Activated CD4-positive, alpha-beta memory T cell treated with anti-CD3 and anti-CD28 coated beads, Interleukin-2, amount 10 ng/mL, durations not matched to agents 7 days and 5 days (primary cell): ENCODE measurements around the gene PXDN. TPM values are rescaled to one million over a fixed set of nuclear protein-coding genes. Genes with fewer than 3 reads are reported as not detected.

ENCODE experiments used
- CTCF ChIA-PET: fragments of 350-600 bp; sonication (Branson Sonifier 250); formaldehyde crosslinking; loops from one replicate; lab custom pipeline; 2021; ENCODE audit warnings: antibody characterized with exemption, inconsistent platforms; lab: Charles Lee
- POLR2A ChIA-PET: fragments of 350-600 bp; sonication (Branson Sonifier 250); formaldehyde crosslinking; loops from one replicate; lab custom pipeline; 2021; ENCODE audit warnings: antibody characterized with exemption; lab: Charles Lee
- DNase-seq: peaks from one replicate; pipeline ENCODE4 v3.0.0-alpha.2; 2020
- H3K27ac Mint-ChIP-seq: one replicate; pipeline ENCODE4 v1.8.0; 2021; ENCODE audit warnings: mild to moderate bottlenecking, mixed read lengths
- H3K27me3 Mint-ChIP-seq: one replicate; pipeline ENCODE4 v1.8.0; 2021; ENCODE audit warnings: mixed read lengths
- H3K36me3 Mint-ChIP-seq: one replicate; pipeline ENCODE4 v1.8.0; 2021; ENCODE audit warnings: low read depth, mixed read lengths
- H3K4me1 Mint-ChIP-seq: one replicate; pipeline ENCODE4 v1.8.0; 2021; ENCODE audit warnings: mixed read lengths
- H3K4me3 Mint-ChIP-seq: one replicate; pipeline ENCODE4 v1.8.0; 2021; ENCODE audit warnings: mild to moderate bottlenecking, mixed read lengths
- H3K9me3 Mint-ChIP-seq: one replicate; pipeline ENCODE4 v1.8.0; 2021; ENCODE audit warnings: mixed read lengths
- total RNA-seq, 2 experiments: library from RNA; stranded (reverse); gene quantifications; one replicate each; pipeline ENCODE4 v1.2.3, GENCODE V29; 2021

PXDN gene
- total RNA-seq, 2 experiments from 2014 or later, result not detected

- DNase-seq, result no peak
- Mint-ChIP-seq H3K4me1 (no peaks in the 10 kb centered on the region), H3K9me3 (no peaks in the 10 kb centered on the region), H3K27me3 (no peaks in the 10 kb centered on the region), H3K4me3 (no peak overlapping the region), H3K36me3 (no peaks in the 10 kb centered on the region), H3K27ac (no peak overlapping the region)
- CTCF ChIA-PET, result no interaction called here
- POLR2A ChIA-PET, result no interaction called here
These were observed 68.7 kb downstream of the PXDN start for GRCh38 chr2:1675633-1676032.

DNA sequence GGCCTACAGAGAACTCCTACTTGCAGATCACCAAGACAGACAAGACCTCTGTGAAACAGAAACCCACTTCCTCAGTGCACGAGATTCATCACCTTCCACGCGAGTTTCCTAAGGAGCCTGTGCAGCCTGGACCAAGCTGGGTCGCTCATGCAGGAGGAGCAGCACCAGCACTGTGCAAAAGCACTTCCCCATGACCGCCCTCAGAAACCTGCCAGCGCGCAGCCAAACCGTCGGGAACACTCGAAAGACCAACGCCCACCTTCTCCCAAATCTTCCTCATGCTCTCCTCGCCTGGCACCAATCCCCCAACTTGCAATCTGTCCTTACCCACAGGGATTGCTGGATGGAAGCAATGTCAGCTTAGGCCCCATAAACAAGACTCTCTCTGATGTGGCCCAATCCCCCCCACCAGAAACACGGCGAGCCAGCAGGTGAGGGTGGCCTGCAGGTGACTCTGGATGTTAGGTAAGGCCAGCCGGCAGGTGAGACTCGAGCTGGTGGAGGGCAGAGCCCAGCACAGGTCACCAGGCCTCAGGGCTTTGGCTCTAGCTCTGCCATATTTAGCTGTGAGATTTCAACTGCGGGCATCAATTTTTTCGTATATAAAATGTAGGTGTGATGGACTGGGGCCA lies 69.4 kb downstream of the PXDN start:
- no peak for DNase-seq
- no peaks in the 10 kb centered on the region for H3K9me3 Mint-ChIP-seq
- H3K36me3 Mint-ChIP-seq, result no peaks in the 10 kb centered on the region
- ChIA-PET POLR2A (no interaction called here), CTCF (no interaction called here)
- H3K27me3 Mint-ChIP-seq, result no peaks in the 10 kb centered on the region
- H3K4me3 Mint-ChIP-seq, result no peak overlapping the region
- no peak overlapping the region for H3K27ac Mint-ChIP-seq
- H3K4me1 Mint-ChIP-seq, result no peaks in the 10 kb centered on the region

DNA sequence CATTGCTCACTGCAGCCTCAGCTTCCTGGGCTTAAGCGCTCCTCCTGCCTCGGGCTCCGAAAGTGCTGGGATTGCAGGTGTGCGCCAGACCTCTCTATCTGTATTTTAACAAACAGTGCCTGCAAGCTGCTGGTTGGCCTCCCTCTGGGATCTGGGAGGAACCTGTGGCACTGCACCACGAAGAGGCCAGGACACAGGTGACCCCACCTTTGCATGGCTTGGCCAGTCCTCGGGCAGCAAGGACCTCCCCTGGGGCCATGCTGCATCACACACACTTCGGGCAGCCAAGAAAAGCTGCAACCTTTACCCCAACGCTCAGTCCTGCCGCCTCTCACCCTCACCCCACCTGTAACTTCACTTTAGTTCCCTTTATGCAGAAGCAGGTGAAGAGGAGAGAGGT lies 70.0 kb downstream of the PXDN start:
- POLR2A ChIA-PET, result no interaction called here
- no peaks in the 10 kb centered on the region for H3K4me1 Mint-ChIP-seq

GRCh38 chr2:1673160-1673944 lies 71.0 kb downstream of the PXDN start:
- ChIA-PET POLR2A (no interaction called here), CTCF (no interaction called here)
- Mint-ChIP-seq H3K36me3 (no peaks in the 10 kb centered on the region), H3K9me3 (no peaks in the 10 kb centered on the region), H3K4me1 (no peaks in the 10 kb centered on the region), H3K27me3 (no peaks in the 10 kb centered on the region), H3K27ac (no peak overlapping the region), H3K4me3 (no peak overlapping the region)
- DNase-seq, result no peak

More for the DNA sequence above, 70.0 kb downstream of the PXDN start:
- no peak for DNase-seq
- H3K9me3 Mint-ChIP-seq, result no peaks in the 10 kb centered on the region
- H3K27ac Mint-ChIP-seq, result no peak overlapping the region
- CTCF ChIA-PET, result no interaction called here
- no peak overlapping the region for H3K4me3 Mint-ChIP-seq
- H3K27me3 Mint-ChIP-seq, result no peaks in the 10 kb centered on the region
- no peaks in the 10 kb centered on the region for H3K36me3 Mint-ChIP-seq

DNA sequence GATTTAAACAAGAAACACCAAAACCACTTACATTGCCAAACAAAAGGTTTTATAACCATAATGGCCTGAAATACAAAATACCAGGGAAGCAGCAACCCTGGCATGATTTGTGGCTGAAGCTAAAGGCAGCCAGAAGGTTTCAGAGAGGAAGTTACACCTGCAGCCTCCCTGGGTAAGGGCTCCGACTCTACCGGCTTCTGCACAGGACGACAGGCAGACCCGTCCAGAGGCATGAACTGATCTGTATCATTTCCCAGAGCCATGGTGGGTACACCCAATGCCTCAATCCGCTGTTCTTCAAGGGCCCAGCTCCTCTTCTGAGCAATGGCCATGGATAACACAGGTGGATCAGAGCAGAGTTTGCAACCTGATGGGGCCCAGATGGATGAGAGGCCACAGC lies 71.6 kb downstream of the PXDN start:
- Mint-ChIP-seq H3K9me3 (no peaks in the 10 kb centered on the region), H3K36me3 (no peaks in the 10 kb centered on the region), H3K27me3 (no peaks in the 10 kb centered on the region), H3K27ac (no peak overlapping the region), H3K4me1 (no peaks in the 10 kb centered on the region), H3K4me3 (no peak overlapping the region)
- ChIA-PET CTCF (interaction anchor here (0.5 kb wide), 1 partner anchor 739 kb away, joined by 3 read pairs; no protein-coding TSS in a partner anchor), POLR2A (no interaction called here)
- DNase-seq, result no peak

- no peak for DNase-seq
- H3K4me3 Mint-ChIP-seq, result no peak overlapping the region
- H3K36me3 Mint-ChIP-seq, result no peaks in the 10 kb centered on the region
- H3K27ac Mint-ChIP-seq, result no peak overlapping the region
- CTCF ChIA-PET, result no interaction called here
- no peaks in the 10 kb centered on the region for H3K9me3 Mint-ChIP-seq
- no peaks in the 10 kb centered on the region for H3K27me3 Mint-ChIP-seq
- POLR2A ChIA-PET, result no interaction called here
- H3K4me1 Mint-ChIP-seq, result no peaks in the 10 kb centered on the region
These were observed 72.4 kb downstream of the PXDN start for GRCh38 chr2:1671916-1672315.

GRCh38 chr2:1670636-1671035 lies 73.7 kb downstream of the PXDN start:
- Mint-ChIP-seq H3K4me3 (no peak overlapping the region), H3K27me3 (no peaks in the 10 kb centered on the region), H3K36me3 (no peaks in the 10 kb centered on the region), H3K9me3 (no peaks in the 10 kb centered on the region), H3K27ac (no peak overlapping the region), H3K4me1 (no peaks in the 10 kb centered on the region)
- ChIA-PET CTCF (no interaction called here), POLR2A (no interaction called here)
- DNase-seq, result no peak

DNA sequence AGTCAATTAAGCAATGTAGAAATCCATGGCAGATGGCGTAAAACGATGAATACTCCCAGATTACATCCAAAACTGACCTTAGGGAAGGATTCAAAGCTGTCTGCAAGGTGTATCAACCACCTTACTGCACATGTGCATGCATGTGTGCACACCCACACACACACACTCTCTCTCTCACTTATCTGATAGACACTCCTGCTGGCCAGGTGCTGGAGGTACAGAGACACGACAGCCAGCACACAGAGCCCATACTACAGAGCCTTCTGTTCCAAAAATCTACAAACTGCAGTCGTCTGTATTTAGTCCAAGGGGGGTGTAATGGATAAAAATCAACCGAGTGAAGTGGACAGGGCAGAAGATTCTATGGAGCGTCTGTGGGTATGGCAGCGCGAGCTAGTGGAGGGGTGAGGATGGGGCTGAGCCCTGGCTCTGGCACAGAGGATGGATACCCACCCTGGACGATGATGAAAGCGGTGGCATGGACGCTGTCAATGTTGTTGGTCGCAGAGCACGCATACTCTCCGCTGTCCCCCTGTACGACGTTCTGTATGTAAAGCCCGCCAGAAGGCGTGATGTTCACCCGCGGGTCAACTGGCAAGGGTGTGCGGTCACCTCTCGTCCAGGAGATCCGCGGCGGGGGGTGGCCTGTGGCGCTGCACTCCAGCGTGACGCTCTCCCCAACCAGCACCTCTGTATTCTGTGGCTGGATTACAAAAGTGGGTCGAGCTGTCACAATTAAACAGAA lies 78.4 kb downstream of the PXDN start:
- no peak overlapping the region for H3K4me3 Mint-ChIP-seq
- H3K9me3 Mint-ChIP-seq, result no peaks in the 10 kb centered on the region
- no peaks in the 10 kb centered on the region for H3K27me3 Mint-ChIP-seq
- ChIA-PET CTCF (no interaction called here), POLR2A (no interaction called here)
- no peaks in the 10 kb centered on the region for H3K4me1 Mint-ChIP-seq
- no peak for DNase-seq
- H3K27ac Mint-ChIP-seq, result no peak overlapping the region
- H3K36me3 Mint-ChIP-seq, result no peaks in the 10 kb centered on the region

- H3K9me3 Mint-ChIP-seq, result no peaks in the 10 kb centered on the region
- H3K36me3 Mint-ChIP-seq, result no peaks in the 10 kb centered on the region
- no peak overlapping the region for H3K4me3 Mint-ChIP-seq
- ChIA-PET POLR2A (no interaction called here), CTCF (no interaction called here)
- no peaks in the 10 kb centered on the region for H3K27me3 Mint-ChIP-seq
- no peak overlapping the region for H3K27ac Mint-ChIP-seq
- no peaks in the 10 kb centered on the region for H3K4me1 Mint-ChIP-seq
- DNase-seq, result no peak
These were observed 79.6 kb downstream of the PXDN start for GRCh38 chr2:1664698-1665097.

DNA sequence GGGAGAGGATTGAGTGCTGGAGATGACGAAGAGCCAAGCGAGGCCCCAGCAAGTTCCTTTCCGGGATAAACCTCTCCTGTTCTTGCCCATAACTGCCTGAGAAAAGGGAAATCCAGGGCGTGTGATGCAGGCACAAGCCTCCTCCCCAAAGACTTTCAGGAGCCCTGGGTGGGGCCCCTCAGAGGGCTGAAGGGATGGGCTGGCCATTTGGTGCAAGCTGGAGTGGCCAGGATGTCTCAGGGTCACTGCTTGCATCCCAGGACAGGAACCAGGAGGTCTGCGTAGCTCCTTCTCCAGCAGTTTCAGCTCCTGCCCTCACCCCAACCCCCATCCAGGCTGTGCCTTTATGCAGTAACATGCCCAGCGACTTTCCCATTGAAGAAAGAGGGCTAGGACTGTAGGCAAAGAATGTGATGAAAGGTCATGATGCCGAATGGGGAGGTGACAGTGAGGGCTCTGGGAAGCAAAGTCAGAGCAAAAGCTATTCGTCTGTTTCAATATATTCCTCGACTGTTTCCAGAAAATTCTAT lies 80.2 kb downstream of the PXDN start:
- DNase-seq, result no peak
- H3K27me3 Mint-ChIP-seq, result no peaks in the 10 kb centered on the region
- CTCF ChIA-PET, result no interaction called here
- POLR2A ChIA-PET, result no interaction called here
- no peaks in the 10 kb centered on the region for H3K9me3 Mint-ChIP-seq
- H3K27ac Mint-ChIP-seq, result no peak overlapping the region
- H3K4me3 Mint-ChIP-seq, result no peak overlapping the region
- no peaks in the 10 kb centered on the region for H3K36me3 Mint-ChIP-seq
- no peaks in the 10 kb centered on the region for H3K4me1 Mint-ChIP-seq

DNA sequence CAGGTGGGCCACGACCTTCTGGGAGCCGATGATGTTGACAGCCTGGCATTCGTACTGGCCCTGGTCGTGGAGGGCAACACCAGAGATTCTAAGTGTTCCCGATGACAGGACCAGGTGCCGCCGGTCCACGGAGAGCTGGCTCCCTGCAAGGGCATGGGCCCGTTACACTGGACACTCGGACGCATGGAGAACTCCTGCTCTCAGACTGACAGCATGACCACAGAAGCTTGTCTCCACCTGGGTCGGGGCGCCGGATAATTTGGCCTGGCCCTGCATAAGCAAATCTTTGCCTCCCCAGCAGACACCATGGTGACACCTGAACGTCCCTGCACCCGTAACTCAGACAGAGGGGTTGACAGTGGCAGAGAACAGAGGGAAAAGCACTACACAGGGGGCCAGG lies 80.7 kb downstream of the PXDN start:
- ChIA-PET CTCF (no interaction called here), POLR2A (no interaction called here)
- no peaks in the 10 kb centered on the region for H3K4me1 Mint-ChIP-seq
- H3K36me3 Mint-ChIP-seq, result no peaks in the 10 kb centered on the region
- H3K27me3 Mint-ChIP-seq, result no peaks in the 10 kb centered on the region
- no peak overlapping the region for H3K27ac Mint-ChIP-seq
- DNase-seq, result no peak
- no peak overlapping the region for H3K4me3 Mint-ChIP-seq
- no peaks in the 10 kb centered on the region for H3K9me3 Mint-ChIP-seq

DNA sequence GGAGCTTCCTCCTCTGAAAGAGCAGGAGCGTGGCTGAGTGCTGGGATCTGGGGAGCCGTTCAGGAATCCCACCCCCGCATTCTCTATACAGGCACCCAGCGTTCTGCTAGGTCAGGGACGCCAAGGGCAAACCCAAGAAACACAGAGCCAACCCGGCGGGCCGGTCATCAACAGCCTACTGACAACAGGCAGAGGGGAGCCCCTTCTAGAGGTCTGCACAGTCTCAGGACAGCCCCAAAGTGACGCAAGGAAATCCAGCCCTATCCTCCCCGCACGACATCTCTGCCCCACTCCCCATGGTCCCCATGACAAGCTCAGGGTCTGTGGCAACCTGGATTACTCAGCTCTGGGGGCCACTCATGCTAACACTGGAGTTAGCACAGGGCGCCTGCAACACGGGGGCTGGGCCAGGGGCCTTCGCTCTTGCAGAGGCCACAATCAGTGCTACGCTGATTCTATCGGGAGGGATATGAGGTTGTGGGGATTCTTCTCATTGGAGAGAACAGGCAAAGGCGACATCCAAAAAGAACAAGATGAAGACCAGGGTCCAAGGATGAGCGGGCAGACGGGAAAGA lies 81.6 kb downstream of the PXDN start:
- no peaks in the 10 kb centered on the region for H3K4me1 Mint-ChIP-seq
- no peak for DNase-seq
- POLR2A ChIA-PET, result no interaction called here
- no peaks in the 10 kb centered on the region for H3K9me3 Mint-ChIP-seq
- no peak overlapping the region for H3K27ac Mint-ChIP-seq
- H3K27me3 Mint-ChIP-seq, result no peaks in the 10 kb centered on the region
- no peak overlapping the region for H3K4me3 Mint-ChIP-seq
- H3K36me3 Mint-ChIP-seq, result no peaks in the 10 kb centered on the region
- CTCF ChIA-PET, result no interaction called here
